Activated CD4-positive, alpha-beta T cell treated with anti-CD3 and anti-CD28 coated beads, Interleukin-2, Interleukin-6, amounts not matched to agents 100 ng/mL and 50 ng/mL, durations not matched to agents 16 hours and 8 hours (primary cell): ENCODE results near the gene MPP2.

Source experiments
- DNase-seq: peaks from one replicate; pipeline ENCODE4 v3.0.0-alpha.2; 2020

MPP2 gene

DNA sequence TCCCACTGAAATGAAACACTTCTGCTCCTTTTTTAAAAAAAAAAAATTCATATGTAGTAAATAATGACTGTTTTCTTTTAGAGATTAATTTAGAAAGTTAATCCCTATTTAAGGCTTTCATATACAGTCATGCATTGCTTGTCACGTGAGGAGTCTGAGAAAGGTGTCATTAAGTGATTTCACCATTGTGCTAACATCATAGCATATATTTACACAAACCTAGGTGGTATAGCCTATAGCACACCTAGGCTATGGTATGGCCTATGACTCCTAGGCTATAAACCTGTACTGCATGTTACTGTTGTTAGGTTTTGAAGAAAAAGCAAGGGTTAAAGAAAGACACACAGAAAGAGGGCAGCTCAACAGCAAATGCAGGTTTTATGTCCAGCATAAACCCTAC, 21.3 kb upstream of the MPP2 start:
- no peak for DNase-seq

GRCh38 chr17:43927929-43928328, 20.6 kb upstream of the MPP2 start:
- peak; percentile 44 for DNase-seq

DNA sequence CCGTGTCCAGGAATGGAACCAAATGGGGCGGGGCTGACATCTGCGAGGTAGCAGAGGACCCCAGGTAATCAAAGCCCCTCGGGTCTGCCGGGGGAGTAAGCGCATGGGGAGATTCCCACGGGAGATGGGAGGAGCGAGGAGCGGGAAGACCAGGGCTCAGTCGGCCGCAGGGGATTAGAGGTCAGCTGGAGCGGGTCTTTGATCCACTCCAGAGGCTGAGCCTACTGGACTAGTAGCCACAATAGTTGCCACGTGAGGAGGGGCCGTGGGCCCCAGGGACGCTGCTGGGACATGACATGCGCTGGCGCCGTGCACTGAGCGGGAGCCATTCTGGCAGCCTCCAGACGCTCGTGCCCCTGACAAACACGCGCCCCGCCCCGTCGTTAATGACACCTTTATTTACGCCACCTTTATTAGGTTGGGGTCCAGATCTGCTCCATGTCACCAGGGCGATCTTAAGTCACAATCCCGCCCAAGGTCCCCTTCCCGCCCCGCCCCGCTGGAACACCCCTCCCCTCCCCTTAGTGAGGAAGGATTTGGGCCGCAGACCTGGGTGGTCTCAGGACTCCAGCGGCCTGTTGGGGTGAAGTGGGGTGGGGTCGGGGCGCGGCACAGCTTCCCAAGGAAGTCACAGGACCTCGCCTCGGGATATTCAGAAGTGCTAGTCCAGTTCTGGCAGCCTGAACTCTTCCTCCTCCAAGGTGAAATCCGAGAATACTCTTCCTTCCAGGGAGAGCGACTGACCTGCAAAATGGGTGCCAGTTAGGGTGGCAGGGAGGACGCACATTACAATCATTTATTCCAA, 19.9 kb upstream of the MPP2 start:
- no peak for DNase-seq

DNA sequence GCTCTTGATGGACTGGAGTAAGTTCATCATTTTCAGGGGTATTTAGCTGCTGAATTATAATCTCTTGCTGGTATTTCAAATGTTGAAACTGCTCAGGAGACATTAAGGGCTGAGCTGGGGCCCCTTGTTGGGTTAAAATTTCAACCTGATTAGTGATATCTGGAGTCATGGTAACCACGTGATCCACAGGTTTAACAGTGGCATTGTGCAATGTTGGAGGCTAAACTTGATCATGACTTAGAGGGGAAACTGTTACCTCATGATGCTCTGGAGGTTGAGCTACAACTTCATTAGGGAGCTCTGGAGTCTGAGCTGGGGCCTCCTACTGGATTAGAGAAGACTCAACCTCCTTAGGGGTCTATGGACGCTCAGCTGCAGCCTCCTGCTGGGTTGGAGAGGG, 17.2 kb upstream of the MPP2 start:
- DNase-seq: peak; percentile 60

GRCh38 chr17:43920500-43921095, 13.3 kb upstream of the MPP2 start:
- no peak for DNase-seq

GRCh38 chr17:43918026-43918389, 10.7 kb upstream of the MPP2 start:
- DNase-seq: no peak

DNA sequence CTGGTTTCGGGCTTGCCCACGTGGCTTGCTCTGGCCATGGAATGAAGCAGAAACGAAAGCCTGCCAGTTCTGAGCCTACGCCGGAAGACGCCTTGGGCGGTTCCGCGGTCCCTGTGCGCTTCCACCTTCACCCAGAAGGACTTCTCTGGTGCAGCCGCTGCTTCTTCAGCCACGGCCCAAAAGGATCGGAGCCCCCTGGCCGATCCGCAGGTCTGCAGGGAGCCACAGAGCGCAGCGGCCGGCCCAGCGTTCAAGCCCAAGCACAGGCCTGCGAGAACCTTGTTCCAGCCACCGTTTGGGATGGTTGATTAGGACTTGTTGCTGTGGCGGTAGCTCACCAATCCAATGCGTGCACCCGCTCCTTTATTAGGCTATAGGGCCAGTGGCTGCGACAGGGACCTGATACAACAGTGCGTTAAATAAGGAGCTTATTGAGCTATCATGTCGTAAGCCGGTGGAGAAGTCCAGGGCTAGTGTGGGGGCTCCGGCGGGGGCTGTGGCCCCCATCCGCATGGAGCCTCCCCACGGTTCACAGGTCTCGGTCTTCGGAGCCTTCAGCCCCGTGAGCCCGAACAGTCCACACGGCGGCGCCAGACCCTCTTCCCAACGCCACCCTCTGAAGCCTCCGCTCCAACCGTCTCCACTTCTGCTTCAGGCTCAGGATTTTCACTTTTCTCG, 10.2 kb upstream of the MPP2 start:
- peak; percentile 58 for DNase-seq

DNA sequence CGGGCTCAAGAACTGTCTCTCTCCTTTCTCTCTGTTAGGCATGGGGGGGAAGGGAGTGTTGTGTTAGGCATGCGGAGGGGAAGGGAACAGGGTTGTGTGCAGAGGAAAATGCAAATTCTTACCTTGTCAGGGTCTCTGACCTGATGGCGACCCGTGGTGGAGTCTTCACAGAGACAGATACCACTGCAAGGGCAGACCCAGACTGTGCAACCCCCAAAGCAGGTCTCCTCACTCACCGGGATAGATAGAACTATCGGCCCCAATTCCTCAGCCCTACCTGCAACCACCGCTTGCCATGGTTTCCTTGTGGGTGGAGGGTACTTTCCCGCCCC, 9.6 kb upstream of the MPP2 start:
- DNase-seq: no peak

DNA sequence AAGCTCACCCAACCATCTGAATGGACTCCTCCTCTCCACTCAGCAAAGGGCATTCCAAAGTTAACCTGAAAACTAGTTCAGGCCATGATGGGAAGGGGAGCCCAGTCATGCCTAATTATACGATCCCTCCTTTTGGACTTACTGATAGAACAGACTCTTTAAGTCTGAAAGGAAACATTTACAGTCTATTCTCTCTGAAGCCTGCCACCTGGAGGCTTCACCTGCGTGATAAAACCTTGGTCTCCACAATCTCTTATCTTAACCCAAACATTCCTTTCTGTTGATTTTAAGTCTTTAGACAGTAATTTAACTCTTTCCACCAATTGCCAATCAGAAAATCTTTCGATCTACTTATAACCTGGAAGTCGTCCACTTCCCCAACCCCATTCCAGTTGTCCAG, 9.0 kb upstream of the MPP2 start:
- no peak for DNase-seq

GRCh38 chr17:43915559-43915958, 8.2 kb upstream of the MPP2 start:
- no peak for DNase-seq

- DNase-seq: no peak
Measured at GRCh38 chr17:43914451-43914850, 7.1 kb upstream of the MPP2 start.

DNA sequence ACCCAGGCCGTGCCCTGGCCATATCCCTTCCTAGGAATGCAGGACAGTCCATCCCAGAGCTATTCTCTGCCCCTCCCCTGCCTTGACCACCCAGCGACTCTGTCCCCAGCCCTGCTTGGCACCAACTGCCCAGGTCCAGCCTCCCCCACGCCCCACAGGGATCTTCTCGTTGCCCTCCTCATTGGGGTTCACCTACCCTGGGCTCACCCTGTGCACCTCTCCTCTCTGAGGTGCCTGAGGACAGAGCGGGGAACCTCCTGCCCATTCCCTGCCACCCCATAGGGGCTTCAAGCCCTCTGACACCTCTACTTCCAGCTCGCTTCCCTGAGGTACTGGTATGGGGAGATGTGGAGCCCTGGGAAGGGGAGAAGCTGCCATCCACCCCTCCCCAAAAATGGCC, 6.2 kb upstream of the MPP2 start:
- DNase-seq: no peak

- DNase-seq: no peak
Measured at GRCh38 chr17:43912635-43913304, 5.4 kb upstream of the MPP2 start.

- no peak for DNase-seq
Measured at GRCh38 chr17:43911904-43912303, 4.6 kb upstream of the MPP2 start.

GRCh38 chr17:43909537-43910231, 2.3 kb upstream of the MPP2 start:
- no peak for DNase-seq

DNA sequence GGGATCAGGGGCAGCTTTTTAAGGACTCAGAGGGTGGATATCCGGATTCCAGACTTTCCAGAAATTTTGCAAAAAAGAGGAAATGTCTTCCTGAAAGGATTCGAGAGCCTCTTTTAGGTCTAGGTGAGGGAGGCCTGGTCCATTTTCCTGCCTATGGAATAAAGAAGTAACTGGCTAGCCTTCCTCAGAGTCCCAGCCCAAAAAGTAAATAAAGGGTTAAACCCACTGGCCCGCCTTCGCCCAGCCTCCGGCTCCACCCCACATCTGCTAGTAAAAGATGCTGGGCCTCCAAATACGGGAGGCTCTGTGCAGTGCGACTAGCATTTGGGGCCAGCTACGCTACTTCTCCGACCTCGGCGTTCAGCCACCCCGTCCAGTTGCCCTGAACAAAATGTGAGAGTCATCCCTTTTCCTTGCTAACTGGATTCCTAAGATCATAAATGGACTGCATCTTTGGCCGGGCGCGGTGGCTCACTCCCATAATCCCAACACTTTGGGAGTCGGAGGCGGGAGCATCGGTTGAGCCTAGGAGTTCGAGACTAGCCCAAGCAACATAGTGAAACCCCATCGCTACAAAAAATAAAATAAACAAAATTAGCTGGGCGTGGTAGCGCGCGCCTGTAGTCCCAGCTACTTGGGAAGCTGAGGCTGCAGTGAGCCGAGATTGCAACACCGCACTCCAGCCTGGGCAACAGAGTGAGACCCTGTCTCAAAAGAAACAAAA, 824 bp upstream of the MPP2 start:
- DNase-seq: peak; percentile 23

GRCh38 chr17:43906951-43907424, 348 bp downstream of the MPP2 start:
- no peak for DNase-seq

- DNase-seq: no peak
Measured at GRCh38 chr17:43905985-43906852, 1.1 kb downstream of the MPP2 start.

GRCh38 chr17:43905400-43905984, 1.8 kb downstream of the MPP2 start:
- no peak for DNase-seq

GRCh38 chr17:43901861-43902589, 5.3 kb downstream of the MPP2 start:
- DNase-seq: no peak
